Lower leg skin (tissue), 4 donors: Measurements from ENCODE around the gene SMAD1. TPM values are rescaled to one million over a fixed set of nuclear protein-coding genes. Genes with fewer than 3 reads are reported as not detected.
"Not testable (repeated sequence)": the region's sequence is repeated elsewhere in the genome, so short reads cannot be mapped to it uniquely, and the experiment has no call there.

Experiments
- DNase-seq, 2 donors: peaks; one replicate each; pipeline ENCODE4 v3.0.0-alpha.2; 2019; ENCODE audit warnings: low spot score in 2 of 2
- H3K4me3 ChIP-seq: fragments of 200-600 bp; sonication (generic); 2 replicates; pipeline ENCODE4 v1.5.1; 2017; ENCODE audit warnings: mild to moderate bottlenecking, low read depth; ENCODE audit not compliant: poor library complexity, severe bottlenecking
- POLR2A ChIP-seq, 2 donors: fragments of 450-650 bp; IDR thresholded peaks; one replicate each; pipeline ENCODE4 v1.6.1; 2016 to 2017; ENCODE audit warnings: antibody characterized with exemption in 2 of 2, mild to moderate bottlenecking in 1 of 2, moderate library complexity in 1 of 2
- WGBS, 2 donors: methylation state at CpG; one replicate each; pipeline ENCODE4 v1.1.5; 2018; 5-methylcytosine and 5-hydroxymethylcytosine counted together
- intact Hi-C: fragments of 100-400 bp; cut with DNase I; formaldehyde crosslinking; loops from one replicate; pipeline ENCODE4 v1.15.0; 2023; ENCODE audit warnings: low total_unique reads
- total RNA-seq, 4 donors: library from RNA; depleted of rRNA; stranded (reverse); fragments of >200 nt; gene quantifications; one replicate each; pipeline ENCODE4 v1.1.0, GENCODE V29; 2016
- TF ChIP-seq, protein P1 (sequence below), 3 donors: fragments of 450-650 bp; IDR thresholded peaks; one replicate each; pipeline ENCODE4 v1.5.1; 2016; ENCODE audit warnings: antibody characterized with exemption in 3 of 3, mild to moderate bottlenecking in 3 of 3, moderate library complexity in 2 of 3

The SMAD1 gene
- total RNA-seq, 4 donors from 2014 or later = 37.9 to 46.1 (median 40.8) TPM

DNA sequence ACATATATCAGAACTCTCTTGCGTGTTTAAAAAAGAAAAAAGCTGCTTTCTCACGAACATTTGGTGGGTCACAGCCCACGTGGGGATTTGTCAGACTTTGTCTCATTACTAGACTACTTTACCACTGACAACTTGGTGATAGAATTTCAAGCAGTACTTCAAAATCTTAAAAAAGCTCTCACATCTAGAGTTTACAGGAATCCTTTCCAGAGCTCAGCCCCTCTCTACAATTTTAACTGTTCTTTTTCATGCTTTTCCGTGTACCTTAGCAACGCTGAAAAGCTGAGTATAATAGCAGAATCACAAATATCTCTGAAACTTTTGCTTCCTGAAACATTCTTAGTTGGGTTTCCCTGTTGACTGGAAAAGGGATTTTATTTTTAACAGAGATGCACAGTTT lies 50.2 kb downstream of the SMAD1 start:
- DNase-seq = no peak
- intact Hi-C loops = no loop called here
- H3K4me3 ChIP-seq = no peak overlapping the region
- 76 to 77% methylated on average over 5 of the region's 5 CpGs for WGBS, 2 donors
- TF ChIP-seq POLR2A (IDR thresholded peaks at IDR 0.05) = no peak
- TF ChIP-seq, protein P1, sequence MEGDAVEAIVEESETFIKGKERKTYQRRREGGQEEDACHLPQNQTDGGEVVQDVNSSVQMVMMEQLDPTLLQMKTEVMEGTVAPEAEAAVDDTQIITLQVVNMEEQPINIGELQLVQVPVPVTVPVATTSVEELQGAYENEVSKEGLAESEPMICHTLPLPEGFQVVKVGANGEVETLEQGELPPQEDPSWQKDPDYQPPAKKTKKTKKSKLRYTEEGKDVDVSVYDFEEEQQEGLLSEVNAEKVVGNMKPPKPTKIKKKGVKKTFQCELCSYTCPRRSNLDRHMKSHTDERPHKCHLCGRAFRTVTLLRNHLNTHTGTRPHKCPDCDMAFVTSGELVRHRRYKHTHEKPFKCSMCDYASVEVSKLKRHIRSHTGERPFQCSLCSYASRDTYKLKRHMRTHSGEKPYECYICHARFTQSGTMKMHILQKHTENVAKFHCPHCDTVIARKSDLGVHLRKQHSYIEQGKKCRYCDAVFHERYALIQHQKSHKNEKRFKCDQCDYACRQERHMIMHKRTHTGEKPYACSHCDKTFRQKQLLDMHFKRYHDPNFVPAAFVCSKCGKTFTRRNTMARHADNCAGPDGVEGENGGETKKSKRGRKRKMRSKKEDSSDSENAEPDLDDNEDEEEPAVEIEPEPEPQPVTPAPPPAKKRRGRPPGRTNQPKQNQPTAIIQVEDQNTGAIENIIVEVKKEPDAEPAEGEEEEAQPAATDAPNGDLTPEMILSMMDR (IDR thresholded peaks at IDR 0.05) = no peak

DNA sequence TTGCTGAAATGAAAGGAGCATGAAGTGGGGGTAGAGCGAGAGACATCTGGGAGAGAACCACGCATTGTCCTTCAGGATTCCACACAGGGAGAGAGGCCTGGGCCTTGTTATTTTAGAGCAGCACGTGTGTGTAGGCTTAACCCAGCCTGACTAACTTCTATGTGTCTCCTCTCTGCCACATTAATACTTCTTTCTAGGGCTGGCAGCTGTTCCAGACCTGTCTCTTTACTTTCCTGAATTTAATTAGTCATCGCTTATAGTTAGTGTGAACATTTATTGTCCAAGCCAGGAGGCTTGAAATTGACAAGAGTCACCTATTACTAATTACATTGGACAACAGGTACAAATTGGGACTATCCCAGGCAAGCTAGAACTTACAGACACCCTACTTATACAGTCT lies 51.3 kb downstream of the SMAD1 start:
- DNase-seq = no peak
- TF ChIP-seq POLR2A (IDR thresholded peaks at IDR 0.05) = no peak
- TF ChIP-seq, protein P1 (IDR thresholded peaks at IDR 0.05) = no peak
- H3K4me3 ChIP-seq = no peak overlapping the region
- intact Hi-C loops = no loop called here
- WGBS, 2 donors = 63% methylated on average over 4 of the region's 4 CpGs

DNA sequence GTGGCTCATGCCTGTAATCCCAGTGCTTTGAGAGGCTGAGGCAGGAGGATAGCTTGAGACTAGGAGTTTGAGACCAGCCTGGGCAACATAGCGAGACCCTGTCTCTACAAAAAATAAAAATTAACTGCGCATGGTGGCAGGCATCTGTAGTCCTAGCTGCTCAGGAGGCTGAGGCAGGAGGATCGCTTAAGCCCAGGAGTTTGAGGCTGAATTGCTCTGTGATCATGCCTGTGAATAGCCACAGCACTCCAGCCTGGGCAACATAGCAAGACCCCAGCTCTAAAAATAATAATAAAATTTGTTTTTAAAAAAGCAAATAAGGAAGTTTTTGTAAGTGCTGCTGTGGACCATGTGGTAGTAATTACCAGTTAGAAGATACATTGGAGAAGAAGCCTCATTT lies 51.8 kb downstream of the SMAD1 start:
- DNase-seq, intact Hi-C loops, H3K4me3 ChIP-seq: not testable (repeated sequence)
- 95 to 100% methylated on average over 3 of the region's 3 CpGs for WGBS, 2 donors

DNA sequence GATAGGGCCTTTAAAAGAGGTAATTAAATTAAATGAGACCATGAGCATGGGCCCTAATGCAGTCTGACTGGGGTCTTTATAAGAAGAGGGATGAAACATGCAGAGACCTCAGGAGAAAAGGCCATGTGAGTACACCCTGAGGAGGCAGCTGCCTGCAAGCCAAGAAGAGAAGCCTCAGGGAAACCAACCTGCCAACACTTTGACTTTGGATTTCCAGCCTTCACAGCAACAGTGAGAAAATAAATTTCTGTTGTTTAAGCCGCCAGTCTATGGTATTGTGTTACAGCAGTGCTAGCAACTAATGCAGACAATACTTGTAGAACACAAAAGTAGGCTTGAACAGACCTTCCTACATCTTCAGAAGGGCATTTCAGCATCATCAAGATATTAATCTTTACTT lies 52.3 kb downstream of the SMAD1 start:
- intact Hi-C loops = no loop called here
- DNase-seq = no peak
- 88 to 91% methylated on average over 1 of the region's 1 CpG for WGBS, 2 donors
- H3K4me3 ChIP-seq = no peak overlapping the region
- no peak for TF ChIP-seq POLR2A (IDR thresholded peaks at IDR 0.05)
- TF ChIP-seq, protein P1 (IDR thresholded peaks at IDR 0.05) = no peak

DNA sequence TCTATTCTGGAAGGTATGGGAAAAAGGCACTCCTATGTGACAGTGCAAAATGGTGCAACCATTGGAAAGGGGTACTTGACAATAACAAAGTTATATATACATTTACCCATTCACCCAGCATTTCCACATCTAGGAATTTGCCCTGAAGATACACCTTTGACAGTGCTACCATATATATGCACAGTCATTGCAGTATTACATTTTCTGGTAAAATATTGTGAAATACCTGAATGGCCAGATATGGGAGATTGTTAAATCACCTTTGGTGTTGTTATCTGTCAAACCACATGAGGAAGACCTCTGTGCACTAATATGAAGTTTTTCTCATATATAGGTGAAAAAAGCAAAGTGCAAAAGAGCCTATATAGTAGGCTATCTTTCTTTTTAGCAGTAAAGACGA lies 53.5 kb downstream of the SMAD1 start:
- no peak for DNase-seq
- WGBS, 2 donors = 97 to 98% methylated on average over 1 of the region's 1 CpG
- intact Hi-C loops = no loop called here
- no peak overlapping the region for H3K4me3 ChIP-seq
- TF ChIP-seq, protein P1 (IDR thresholded peaks at IDR 0.05) = no peak
- TF ChIP-seq POLR2A (IDR thresholded peaks at IDR 0.05) = no peak

DNA sequence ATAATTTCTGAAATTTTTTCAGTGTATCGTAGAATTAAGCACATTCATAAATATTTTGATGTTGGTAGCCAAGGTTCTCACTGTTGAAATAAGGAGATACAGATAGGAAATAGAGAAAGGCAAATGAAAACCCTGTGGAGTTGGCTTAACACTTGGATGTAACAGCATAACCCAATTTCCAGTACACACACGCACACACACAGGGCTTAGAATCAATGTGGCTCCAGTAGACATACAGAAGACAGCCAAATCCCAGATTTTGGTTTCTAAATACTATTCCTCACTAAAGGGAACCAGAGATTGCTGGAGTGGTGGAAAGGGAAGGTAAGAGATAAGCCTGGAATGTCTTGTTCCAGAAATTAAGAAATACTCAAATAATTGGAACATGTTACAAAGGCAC lies 54.4 kb downstream of the SMAD1 start:
- DNase-seq = no peak
- TF ChIP-seq, protein P1 (IDR thresholded peaks at IDR 0.05) = no peak
- no peak for TF ChIP-seq POLR2A (IDR thresholded peaks at IDR 0.05)
- H3K4me3 ChIP-seq = no peak overlapping the region
- WGBS, 2 donors = 93 to 96% methylated on average over 2 of the region's 2 CpGs
- intact Hi-C loops = no loop called here
